HCT116 (cell line): Measurements from ENCODE around the gene MLLT3. TPM values are rescaled to one million over a fixed set of nuclear protein-coding genes. Genes with fewer than 3 reads are reported as not detected.

Experiments
- ATAC-seq: fragments of 200-7000 bp; cut with Tn5 transposase; 2 replicates; pipeline ENCODE4 v1.9.1; 2020; ENCODE audit warnings: mild to moderate bottlenecking, moderate library complexity
- BruUV-seq: library from RNA; stranded (reverse); fragments of 400-500 nt; replicated peaks from 2 replicates; lab custom pipeline; 2021; lab: Mats Ljungman, UMichigan
- CTCF ChIA-PET: fragments of 300-600 bp; sonication (Branson Sonifier 250); formaldehyde crosslinking; loops from one replicate; lab custom pipeline; 2021; ENCODE audit warnings: antibody characterized with exemption; lab: Charles Lee
- POLR2A ChIA-PET: fragments of 300-600, 350-600 bp; sonication (Branson Sonifier 250); formaldehyde crosslinking; loops from one replicate; lab custom pipeline; 2021; ENCODE audit warnings: antibody characterized with exemption; lab: Charles Lee
- RAD21 ChIA-PET, 2 experiments: fragments of 300-600 bp; sonication (Branson Sonifier 250); formaldehyde crosslinking; loops; one replicate each; lab custom pipeline; 2023; ENCODE audit warnings: low total read pairs in 2 of 2; ENCODE audit not compliant: uncharacterized antibody in 2 of 2, unreplicated experiment in 2 of 2, low non-redundant PET in 1 of 2; lab: Charles Lee
- DNase-seq: peaks from one replicate; pipeline ENCODE4 v3.0.0-alpha.2; 2010; ENCODE audit warnings: low read depth, low spot score
- H2AFZ ChIP-seq: fragments of 200-600 bp; shearing (Covaris generic), sonication (generic); 2 replicates; pipeline ENCODE4 v1.6.1; 2017; ENCODE audit warnings: low read depth, mixed run types, mixed read lengths, antibody characterized with exemption, low read length; ENCODE audit not compliant: poor library complexity, severe bottlenecking
- H3K27ac ChIP-seq: 2 replicates; pipeline ENCODE4 v1.5.1; 2012; ENCODE audit warnings: low read depth, low read length
- H3K27me3 ChIP-seq: fragments of 200-600 bp; sonication (generic); 2 replicates; pipeline ENCODE4 v1.6.1; 2016; ENCODE audit warnings: mixed run types, low read length, mixed read lengths; ENCODE audit not compliant: insufficient read depth
- H3K36me3 ChIP-seq, 2 experiments: fragments of 200-500 bp in 1 of 2; fragments of 200-600 bp in 1 of 2; sonication (Bioruptor generic) in 1 of 2; sonication (generic) in 1 of 2; 2 replicates each; pipeline versions ENCODE4 v1.5.1 to v1.6.1; 2014 to 2016; ENCODE audit warnings: low read length in 2 of 2, inconsistent platforms in 1 of 2, mixed read lengths in 1 of 2, mixed run types in 1 of 2; ENCODE audit not compliant: insufficient read depth in 2 of 2, control insufficient read depth in 1 of 2
- H3K4me1 ChIP-seq, 2 experiments: fragments of 200-600 bp in 1 of 2; sonication (generic) in 1 of 2; 2 replicates each; pipeline versions ENCODE4 v1.5.1 to v1.6.1; 2012 to 2017; ENCODE audit warnings: low read length in 2 of 2, inconsistent platforms in 1 of 2, mild to moderate bottlenecking in 1 of 2, mixed read lengths in 1 of 2, mixed run types in 1 of 2, moderate library complexity in 1 of 2; ENCODE audit not compliant: insufficient read depth in 2 of 2, control insufficient read depth in 1 of 2
- H3K4me2 ChIP-seq: fragments of 200-600 bp; sonication (generic); 2 replicates; pipeline ENCODE4 v1.6.1; 2017; ENCODE audit warnings: mixed run types, low read length, mixed read lengths
- H3K4me3 ChIP-seq, 2 experiments: fragments of 200-600 bp in 1 of 2; sonication (generic) in 1 of 2; replicated peaks in 1 of 2; 2 replicates each; pipeline ENCODE4 v1.5.1; 2011 to 2016; ENCODE audit warnings: low read length in 2 of 2, control low read depth in 1 of 2, low read depth in 1 of 2, mild to moderate bottlenecking in 1 of 2, mixed read lengths in 1 of 2, mixed run types in 1 of 2
- H3K79me2 ChIP-seq: fragments of 200-600 bp; sonication (generic); 2 replicates; pipeline ENCODE4 v1.6.1; 2017; ENCODE audit warnings: mild to moderate bottlenecking, mixed run types, low read length, moderate library complexity, mixed read lengths; ENCODE audit not compliant: insufficient read depth
- H3K9ac ChIP-seq: fragments of 200-600 bp; sonication (generic); 2 replicates; pipeline ENCODE4 v1.6.1; 2016; ENCODE audit warnings: low read length, mixed read lengths
- H3K9me2 ChIP-seq: fragments of 200-600 bp; sonication (generic), shearing (Covaris generic); 2 replicates; pipeline ENCODE4 v1.6.1; 2017; ENCODE audit warnings: mixed run types, mild to moderate bottlenecking, moderate library complexity; ENCODE audit not compliant: insufficient read depth
- H3K9me3 ChIP-seq, 2 experiments: fragments of 200-500 bp in 1 of 2; fragments of 200-600 bp in 1 of 2; sonication (Bioruptor generic) in 1 of 2; sonication (generic) in 1 of 2; 2 replicates each; pipeline ENCODE4 v1.6.1; 2014 to 2017; ENCODE audit warnings: low read length in 2 of 2, mixed read lengths in 2 of 2, inconsistent platforms in 1 of 2, low read depth in 1 of 2, mild to moderate bottlenecking in 1 of 2, mixed run types in 1 of 2, moderate library complexity in 1 of 2; ENCODE audit not compliant: control insufficient read depth in 1 of 2, insufficient read depth in 1 of 2
- H4K20me1 ChIP-seq: fragments of 200-600 bp; sonication (generic), shearing (Covaris generic); 2 replicates; pipeline ENCODE4 v1.6.1; 2017; ENCODE audit warnings: mixed run types, mild to moderate bottlenecking, moderate library complexity; ENCODE audit not compliant: insufficient read depth
- CEBPB ChIP-seq: IDR thresholded peaks from 2 replicates; pipeline ENCODE4 v1.6.1; 2012; ENCODE audit warnings: low read depth
- CTCF ChIP-seq, 3 experiments: fragments of 200-600 bp in 1 of 3; sonication (generic) in 1 of 3; IDR thresholded peaks in 2 of 3; conservative IDR thresholded peaks in 1 of 3; 2 replicates each; pipeline ENCODE4 v1.5.1; 2012 to 2017; ENCODE audit warnings: low read depth in 2 of 3, low read length in 2 of 3, antibody characterized with exemption in 1 of 3, borderline replicate concordance in 1 of 3, control low read depth in 1 of 3, mild to moderate bottlenecking in 1 of 3, mixed read lengths in 1 of 3, mixed run types in 1 of 3, moderate library complexity in 1 of 3; ENCODE audit not compliant: insufficient read depth in 1 of 3
- FOSL1 ChIP-seq: IDR thresholded peaks from 2 replicates; pipeline ENCODE4 v1.6.1; 2012; ENCODE audit warnings: low read depth
- POLR2A ChIP-seq: IDR thresholded peaks from 2 replicates; pipeline ENCODE4 v1.7.0; 2011; ENCODE audit warnings: borderline replicate concordance; ENCODE audit not compliant: insufficient read depth, insufficient read length; ENCODE audit errors: extremely low read depth
- RAD21 ChIP-seq: IDR thresholded peaks from 2 replicates; pipeline ENCODE4 v1.6.1; 2012; ENCODE audit warnings: low read depth, mild to moderate bottlenecking
- SIN3A ChIP-seq: IDR thresholded peaks from 2 replicates; pipeline ENCODE4 v1.6.1; 2012; ENCODE audit warnings: low read depth
- ZBTB33 ChIP-seq: IDR thresholded peaks from 2 replicates; pipeline ENCODE4 v1.6.1; 2011; ENCODE audit warnings: mild to moderate bottlenecking, low read length, moderate library complexity; ENCODE audit not compliant: insufficient replicate concordance; ENCODE audit errors: extremely low read depth
- intact Hi-C: fragments of 100-400 bp; cut with micrococcal nuclease; formaldehyde crosslinking; loops from 2 replicates; pipeline ENCODE4 v1.10.0; 2022
- total RNA-seq: library from RNA; stranded (reverse); gene quantifications from one replicate; pipeline ENCODE4 v1.2.1, GENCODE V29; 2021; ENCODE audit not compliant: unreplicated experiment

Gene MLLT3
- total RNA-seq, 1 experiment from 2014 or later: 4.3 TPM

GRCh38 chr9:20478786-20479185 is 143.5 kb downstream of the MLLT3 start:
- ChIA-PET POLR2A (no interaction called here), RAD21 (no interaction called here), CTCF (no interaction called here)
- no peaks in the 10 kb centered on the region for H3K4me1 ChIP-seq
- no peak overlapping the region for H3K9ac ChIP-seq
- no peaks in the 10 kb centered on the region for H3K9me2 ChIP-seq
- H3K4me3 ChIP-seq: no peak overlapping the region
- peaks cover 59% of the 10 kb centered on the region for H3K27me3 ChIP-seq
- no peak for ATAC-seq
- H3K27ac ChIP-seq: no peak overlapping the region
- H3K36me3 ChIP-seq: no peaks in the 10 kb centered on the region
- H2AFZ ChIP-seq: no peak overlapping the region
- no peak for DNase-seq
- H3K9me3 ChIP-seq: no peaks in the 10 kb centered on the region
- H4K20me1 ChIP-seq: no peaks in the 10 kb centered on the region
- no peak for TF ChIP-seq POLR2A
- TF ChIP-seq ZBTB33: no peak
- no peak for TF ChIP-seq CEBPB
- TF ChIP-seq FOSL1: no peak
- no peaks in the 10 kb centered on the region for H3K79me2 ChIP-seq
- intact Hi-C loops: no loop called here
- BruUV-seq: no TSS peak
- H3K4me2 ChIP-seq: no peak overlapping the region

GRCh38 chr9:20477940-20478620 is 144.2 kb downstream of the MLLT3 start:
- ChIA-PET RAD21 (no interaction called here), CTCF (no interaction called here), POLR2A (no interaction called here)
- H3K9me2 ChIP-seq: no peaks in the 10 kb centered on the region
- no peak for ATAC-seq
- H3K4me1 ChIP-seq: no peaks in the 10 kb centered on the region
- no peaks in the 10 kb centered on the region for H3K9me3 ChIP-seq
- peaks cover 65% of the 10 kb centered on the region for H3K27me3 ChIP-seq
- H3K36me3 ChIP-seq: no peaks in the 10 kb centered on the region
- no TSS peak for BruUV-seq
- no peak overlapping the region for H3K4me2 ChIP-seq
- H3K79me2 ChIP-seq: no peaks in the 10 kb centered on the region
- H4K20me1 ChIP-seq: no peaks in the 10 kb centered on the region
- TF ChIP-seq FOSL1: no peak
- TF ChIP-seq CEBPB: no peak
- no peak for TF ChIP-seq CTCF (IDR thresholded peaks at IDR 0.05 in 2 of 3, conservative IDR thresholded peaks at IDR 0.05 in 1 of 3; ENCODE audit: borderline replicate concordance in 1 of 3, insufficient read depth in 1 of 3, low read depth in 2 of 3, low read length in 2 of 3)
- no peak for TF ChIP-seq RAD21
- TF ChIP-seq SIN3A: no peak
- TF ChIP-seq, all 23 proteins: peak for 0
- Histone ChIP-seq H2AFZ (no peak overlapping the region), H3K9ac (no peak overlapping the region), H3K27ac (no peak overlapping the region), H3K4me3 (no peak overlapping the region)
- no peak for DNase-seq
- intact Hi-C loops: no loop called here
